ENCODE measurements around the gene COX4I1. TPM values are rescaled to one million over a fixed set of nuclear protein-coding genes. Genes with fewer than 3 reads are reported as not detected.
A peak's percentile ranks its signal among the peaks of the same experiment; 100 is the strongest.

The COX4I1 gene
- total RNA-seq, 1 donor from 2014 or later, result 344 TPM

DNA sequence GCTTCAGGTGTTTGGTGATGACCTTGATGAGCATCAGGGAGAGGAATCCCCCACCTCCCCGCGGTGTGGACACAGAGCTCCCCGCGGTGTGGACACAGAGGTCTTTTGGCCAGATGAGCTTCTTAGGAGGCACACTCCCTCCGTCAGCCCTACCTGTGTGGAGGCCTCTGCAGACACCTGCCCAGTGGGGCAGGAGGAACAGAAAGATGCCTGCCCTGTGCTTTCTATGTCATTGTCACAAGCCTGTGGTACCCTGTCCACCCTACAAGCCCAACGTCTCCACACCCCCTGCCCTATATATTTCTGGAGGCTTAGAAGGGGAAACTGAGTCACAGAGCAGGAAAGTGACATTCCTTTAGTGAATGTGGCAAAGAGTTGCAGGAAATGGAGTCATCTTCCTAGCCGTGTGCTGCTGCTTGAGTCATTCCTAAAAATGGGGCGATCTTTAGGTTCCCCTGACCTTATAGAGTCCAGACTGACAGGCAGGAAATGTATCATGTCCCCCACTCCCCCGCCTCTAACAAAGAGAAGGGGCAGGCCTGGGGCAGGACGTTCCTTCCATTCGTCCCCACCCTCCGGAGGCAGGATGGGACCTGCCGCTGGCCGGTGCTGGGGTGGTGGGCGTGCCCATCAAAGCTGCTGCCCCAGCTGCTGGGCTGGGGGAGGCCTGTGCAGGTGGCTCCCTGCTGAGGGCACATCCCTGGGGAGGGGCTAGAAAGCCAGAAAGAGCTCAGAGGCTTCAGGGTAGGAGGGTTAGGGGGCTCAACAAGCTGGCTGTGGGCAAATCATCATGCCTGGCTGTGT, 47.6 kb upstream of the COX4I1 start:
- TF ChIP-seq, protein P1, sequence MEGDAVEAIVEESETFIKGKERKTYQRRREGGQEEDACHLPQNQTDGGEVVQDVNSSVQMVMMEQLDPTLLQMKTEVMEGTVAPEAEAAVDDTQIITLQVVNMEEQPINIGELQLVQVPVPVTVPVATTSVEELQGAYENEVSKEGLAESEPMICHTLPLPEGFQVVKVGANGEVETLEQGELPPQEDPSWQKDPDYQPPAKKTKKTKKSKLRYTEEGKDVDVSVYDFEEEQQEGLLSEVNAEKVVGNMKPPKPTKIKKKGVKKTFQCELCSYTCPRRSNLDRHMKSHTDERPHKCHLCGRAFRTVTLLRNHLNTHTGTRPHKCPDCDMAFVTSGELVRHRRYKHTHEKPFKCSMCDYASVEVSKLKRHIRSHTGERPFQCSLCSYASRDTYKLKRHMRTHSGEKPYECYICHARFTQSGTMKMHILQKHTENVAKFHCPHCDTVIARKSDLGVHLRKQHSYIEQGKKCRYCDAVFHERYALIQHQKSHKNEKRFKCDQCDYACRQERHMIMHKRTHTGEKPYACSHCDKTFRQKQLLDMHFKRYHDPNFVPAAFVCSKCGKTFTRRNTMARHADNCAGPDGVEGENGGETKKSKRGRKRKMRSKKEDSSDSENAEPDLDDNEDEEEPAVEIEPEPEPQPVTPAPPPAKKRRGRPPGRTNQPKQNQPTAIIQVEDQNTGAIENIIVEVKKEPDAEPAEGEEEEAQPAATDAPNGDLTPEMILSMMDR (IDR thresholded peaks at IDR 0.05), result no peak
- H3K4me3 Mint-ChIP-seq (ENCODE audit: unreplicated experiment), result peak overlapping the region; percentile 19
- no peak for DNase-seq (ENCODE audit: low spot score)
- H3K27me3 Mint-ChIP-seq (ENCODE audit: low read depth), result peaks cover 6% of the 10 kb centered on the region
- peaks cover 27% of the 10 kb centered on the region for H3K4me1 Mint-ChIP-seq (ENCODE audit: low read depth)
- no peak overlapping the region for H3K27ac Mint-ChIP-seq (ENCODE audit: unreplicated experiment)
- H3K36me3 Mint-ChIP-seq (ENCODE audit: low read depth), result no peaks in the 10 kb centered on the region
- H3K9me3 Mint-ChIP-seq (ENCODE audit: low read depth), result no peaks in the 10 kb centered on the region

- TF ChIP-seq, protein P1 (IDR thresholded peaks at IDR 0.05), result peak; percentile 40
- H3K9me3 Mint-ChIP-seq (ENCODE audit: low read depth), result no peaks in the 10 kb centered on the region
- no peak for DNase-seq (ENCODE audit: low spot score)
- H3K4me3 Mint-ChIP-seq (ENCODE audit: unreplicated experiment), result no peak overlapping the region
- peaks cover 34% of the 10 kb centered on the region for H3K4me1 Mint-ChIP-seq (ENCODE audit: low read depth)
- no peak overlapping the region for H3K27ac Mint-ChIP-seq (ENCODE audit: unreplicated experiment)
- no peaks in the 10 kb centered on the region for H3K36me3 Mint-ChIP-seq (ENCODE audit: low read depth)
- peaks cover 5% of the 10 kb centered on the region for H3K27me3 Mint-ChIP-seq (ENCODE audit: low read depth)
These were observed 46.7 kb upstream of the COX4I1 start for GRCh38 chr16:85752511-85753420.

DNA sequence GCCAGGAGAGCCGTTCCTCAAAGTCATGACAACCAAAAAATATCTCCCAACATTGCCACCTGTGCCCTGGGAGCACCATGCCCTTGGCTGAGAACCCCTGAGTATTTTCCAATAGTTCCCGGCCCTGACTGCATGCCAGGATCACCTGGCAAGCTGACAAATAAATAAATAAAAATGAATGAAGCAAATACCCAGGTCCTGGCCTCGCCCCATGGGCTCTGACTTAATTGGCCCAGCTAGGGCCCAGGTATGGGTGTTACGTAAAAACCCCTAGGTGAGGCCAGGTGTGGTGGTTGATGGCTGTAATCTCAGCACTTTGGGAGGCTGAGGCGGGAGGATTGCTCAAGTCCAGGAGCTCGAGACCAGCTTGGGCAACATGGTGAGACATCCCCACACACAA, 45.9 kb upstream of the COX4I1 start:
- no peaks in the 10 kb centered on the region for H3K9me3 Mint-ChIP-seq (ENCODE audit: low read depth)
- H3K27ac Mint-ChIP-seq (ENCODE audit: unreplicated experiment), result no peak overlapping the region
- TF ChIP-seq, protein P1 (IDR thresholded peaks at IDR 0.05), result no peak
- H3K4me3 Mint-ChIP-seq (ENCODE audit: unreplicated experiment), result no peak overlapping the region
- peaks cover 34% of the 10 kb centered on the region for H3K4me1 Mint-ChIP-seq (ENCODE audit: low read depth)
- DNase-seq (ENCODE audit: low spot score), result no peak
- no peaks in the 10 kb centered on the region for H3K36me3 Mint-ChIP-seq (ENCODE audit: low read depth)
- H3K27me3 Mint-ChIP-seq (ENCODE audit: low read depth), result peaks cover 4% of the 10 kb centered on the region

- Mint-ChIP-seq H3K27me3 (ENCODE audit: low read depth) (peaks cover 3% of the 10 kb centered on the region), H3K27ac (ENCODE audit: unreplicated experiment) (no peak overlapping the region), H3K4me3 (ENCODE audit: unreplicated experiment) (no peak overlapping the region), H3K9me3 (ENCODE audit: low read depth) (no peaks in the 10 kb centered on the region), H3K36me3 (ENCODE audit: low read depth) (no peaks in the 10 kb centered on the region), H3K4me1 (ENCODE audit: low read depth) (peaks cover 34% of the 10 kb centered on the region)
- TF ChIP-seq, protein P1 (IDR thresholded peaks at IDR 0.05), result no peak
- no peak for DNase-seq (ENCODE audit: low spot score)
These were observed 45.5 kb upstream of the COX4I1 start for GRCh38 chr16:85753976-85754375.

DNA sequence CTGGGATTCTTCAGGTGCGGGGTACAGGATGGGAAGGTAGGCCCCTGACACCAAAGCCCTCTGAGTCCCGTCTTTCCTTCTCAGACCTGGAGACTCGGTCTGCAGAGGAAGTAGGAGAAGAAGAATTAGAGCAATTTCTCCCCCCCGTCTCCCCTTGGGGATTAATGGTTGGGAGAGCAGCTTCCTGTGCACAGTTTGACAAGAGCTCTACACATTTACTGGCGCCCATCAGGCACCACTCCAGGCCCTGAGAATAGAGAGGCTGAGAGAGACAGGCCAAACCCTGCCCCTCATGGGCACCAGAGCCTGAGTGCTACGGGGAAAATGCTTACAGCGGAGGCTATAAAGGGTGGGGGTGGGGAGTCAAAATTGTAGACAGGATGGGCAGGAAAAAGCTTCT, 45.1 kb upstream of the COX4I1 start:
- Mint-ChIP-seq H3K27me3 (ENCODE audit: low read depth) (peaks cover 3% of the 10 kb centered on the region), H3K9me3 (ENCODE audit: low read depth) (no peaks in the 10 kb centered on the region), H3K4me3 (ENCODE audit: unreplicated experiment) (no peak overlapping the region), H3K27ac (ENCODE audit: unreplicated experiment) (no peak overlapping the region), H3K4me1 (ENCODE audit: low read depth) (peaks cover 34% of the 10 kb centered on the region), H3K36me3 (ENCODE audit: low read depth) (no peaks in the 10 kb centered on the region)
- no peak for DNase-seq (ENCODE audit: low spot score)
- TF ChIP-seq, protein P1 (IDR thresholded peaks at IDR 0.05), result no peak
